Spleen (tissue), 7 donors: Measurements from ENCODE around the gene MVK.

Source experiments
- POLR2AphosphoS5 ChIP-seq, 3 donors: sonication (generic); formaldehyde crosslinking; IDR thresholded peaks; one replicate each; pipeline ENCODE4 v1.5.1; 2017; ENCODE audit warnings: antibody characterized with exemption in 3 of 3
- TF ChIP-seq, protein P1 (sequence below), 11 experiments: fragments of 200-600 bp in 7 of 11; fragments of 450-650 bp in 4 of 11; sonication (generic) in 4 of 11; IDR thresholded peaks in 8 of 11; conservative IDR thresholded peaks in 3 of 11; 1 replicate in 7 of 11; 2 replicates in 4 of 11; pipeline versions ENCODE4 v1.4.0 to v1.8.0; 2016 to 2021; ENCODE audit warnings: antibody characterized with exemption in 11 of 11, inconsistent platforms in 4 of 11, mild to moderate bottlenecking in 1 of 11
- donor health status: DM: no; HTN: no; CAD: no; lungs with moderate emphysema.
- donor health status: DM: no; HTN: no; CAD: no.
- donor health status: DM: no; HTN: no; CAD: no.

DNA sequence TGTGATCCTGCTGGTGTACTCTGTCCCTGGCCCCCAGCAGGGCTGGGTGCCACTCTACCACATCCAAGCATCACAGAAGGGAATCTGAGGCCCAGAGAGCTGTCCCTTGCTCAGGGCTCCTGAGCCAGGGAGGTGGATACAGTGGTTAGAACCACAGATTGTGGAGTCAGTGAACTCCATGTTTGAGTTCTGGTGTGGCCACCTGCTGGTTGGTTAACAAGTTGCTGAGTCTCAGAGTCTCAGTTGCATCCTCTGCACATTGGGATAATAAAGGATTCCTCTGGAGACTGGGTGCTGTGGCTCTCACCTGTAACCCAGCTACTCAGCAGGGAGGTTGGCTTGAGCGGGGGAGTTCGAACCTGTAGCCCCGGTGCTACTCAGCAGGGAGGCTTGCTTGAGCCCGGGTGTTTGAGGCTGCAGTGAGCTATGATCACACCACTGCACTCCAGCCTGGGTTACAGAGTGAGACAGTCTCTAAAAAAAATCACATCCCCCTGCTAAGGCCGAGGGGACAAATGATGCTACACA, 39.4 kb downstream of the MVK start:
- TF ChIP-seq, protein P1, sequence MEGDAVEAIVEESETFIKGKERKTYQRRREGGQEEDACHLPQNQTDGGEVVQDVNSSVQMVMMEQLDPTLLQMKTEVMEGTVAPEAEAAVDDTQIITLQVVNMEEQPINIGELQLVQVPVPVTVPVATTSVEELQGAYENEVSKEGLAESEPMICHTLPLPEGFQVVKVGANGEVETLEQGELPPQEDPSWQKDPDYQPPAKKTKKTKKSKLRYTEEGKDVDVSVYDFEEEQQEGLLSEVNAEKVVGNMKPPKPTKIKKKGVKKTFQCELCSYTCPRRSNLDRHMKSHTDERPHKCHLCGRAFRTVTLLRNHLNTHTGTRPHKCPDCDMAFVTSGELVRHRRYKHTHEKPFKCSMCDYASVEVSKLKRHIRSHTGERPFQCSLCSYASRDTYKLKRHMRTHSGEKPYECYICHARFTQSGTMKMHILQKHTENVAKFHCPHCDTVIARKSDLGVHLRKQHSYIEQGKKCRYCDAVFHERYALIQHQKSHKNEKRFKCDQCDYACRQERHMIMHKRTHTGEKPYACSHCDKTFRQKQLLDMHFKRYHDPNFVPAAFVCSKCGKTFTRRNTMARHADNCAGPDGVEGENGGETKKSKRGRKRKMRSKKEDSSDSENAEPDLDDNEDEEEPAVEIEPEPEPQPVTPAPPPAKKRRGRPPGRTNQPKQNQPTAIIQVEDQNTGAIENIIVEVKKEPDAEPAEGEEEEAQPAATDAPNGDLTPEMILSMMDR (IDR thresholded peaks at IDR 0.05 in 8 of 11, conservative IDR thresholded peaks at IDR 0.05 in 3 of 11) = peak in 1 of 11 experiments; percentile 10
- TF ChIP-seq POLR2AphosphoS5 (IDR thresholded peaks at IDR 0.05) = no peak
